SK-N-MC (cell line): ENCODE results near the gene JMJD1C.

Experiments used
- EZH2 ChIP-seq: fragments of 200-600 bp; sonication (generic); IDR thresholded peaks from one replicate; pipeline ENCODE4 v1.6.1; 2017; ENCODE audit warnings: antibody characterized with exemption
- POLR2AphosphoS5 ChIP-seq: IDR thresholded peaks from 2 replicates; pipeline ENCODE4 v1.6.1; 2012; ENCODE audit warnings: mild to moderate bottlenecking, low read depth, low read length, borderline replicate concordance

DNA sequence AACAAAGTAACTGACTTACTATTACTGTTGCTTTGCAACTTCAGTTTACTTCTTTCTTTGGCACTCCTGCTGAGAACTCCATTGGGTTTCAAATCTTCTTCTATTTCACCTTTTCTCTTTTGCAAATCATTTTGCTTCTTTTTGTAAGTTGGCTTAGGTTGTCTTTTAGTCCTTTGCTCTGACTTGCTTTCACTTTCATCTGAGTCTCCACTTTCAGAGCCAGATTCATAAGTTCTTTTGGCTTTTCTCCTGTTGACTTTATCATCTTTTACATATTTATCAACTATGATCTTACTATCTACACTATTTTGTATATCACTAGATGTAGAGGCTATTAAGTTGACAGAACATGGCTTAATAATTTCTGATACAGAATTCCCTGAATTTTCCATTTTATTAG, 259.2 kb downstream of the JMJD1C start:
- TF ChIP-seq POLR2AphosphoS5: no peak
- no peak for TF ChIP-seq EZH2
